GM18870 (cell line): Measurements from ENCODE around the gene GRIK1.

Experiments
- ATAC-seq: cut with Tn5 transposase; IDR thresholded peaks from one replicate; pipeline ENCODE4 v1.9.1; 2021; ENCODE audit warnings: moderate library complexity; ENCODE audit not compliant: unreplicated experiment

Gene GRIK1

DNA sequence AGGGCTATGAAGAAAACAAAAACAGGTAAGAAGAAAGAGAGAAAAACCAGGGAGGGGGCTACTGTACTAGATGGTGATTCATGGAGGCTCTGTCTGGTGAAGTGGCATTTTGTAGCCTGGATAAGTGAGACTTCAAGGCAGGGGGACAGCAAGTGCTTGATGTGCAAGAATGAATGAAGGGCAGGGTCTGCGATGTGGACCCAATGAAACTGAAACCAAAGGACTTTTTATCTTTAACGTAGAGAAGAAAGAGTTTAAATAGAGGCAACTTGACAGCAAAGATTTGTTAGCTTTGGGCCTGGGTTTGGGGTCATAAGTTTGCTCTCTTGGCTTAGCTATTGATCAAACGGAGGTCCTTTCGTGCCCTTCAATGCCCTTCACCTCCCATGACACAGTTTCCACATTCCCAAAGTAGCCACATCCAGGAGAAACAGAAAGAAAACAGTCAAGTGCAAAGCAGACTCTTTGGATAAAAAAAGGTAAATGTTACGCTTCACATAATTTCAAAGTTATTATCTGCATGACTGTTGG is 291.0 kb downstream of the GRIK1 start:
- ATAC-seq = no peak

DNA sequence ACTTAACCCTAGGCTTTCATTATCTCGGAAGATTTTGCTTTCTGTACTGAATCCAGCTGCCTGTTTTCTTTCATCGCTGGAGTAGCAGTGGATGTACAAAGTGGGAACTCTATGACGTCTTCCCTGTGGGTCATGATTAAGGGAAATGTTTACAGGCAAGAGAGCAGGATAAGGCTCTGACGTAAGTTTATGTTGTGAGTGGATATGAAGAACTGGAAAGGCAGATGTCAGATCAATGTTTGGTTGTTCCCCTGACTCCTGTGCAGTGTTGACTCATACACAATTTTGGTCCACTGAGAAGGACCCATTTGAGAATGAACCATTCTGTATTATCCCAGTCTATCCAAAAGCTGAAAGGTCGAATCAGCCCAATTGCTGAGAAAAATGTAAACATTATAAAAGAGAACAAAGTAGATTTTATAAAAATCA is 292.4 kb downstream of the GRIK1 start:
- ATAC-seq = no peak

DNA sequence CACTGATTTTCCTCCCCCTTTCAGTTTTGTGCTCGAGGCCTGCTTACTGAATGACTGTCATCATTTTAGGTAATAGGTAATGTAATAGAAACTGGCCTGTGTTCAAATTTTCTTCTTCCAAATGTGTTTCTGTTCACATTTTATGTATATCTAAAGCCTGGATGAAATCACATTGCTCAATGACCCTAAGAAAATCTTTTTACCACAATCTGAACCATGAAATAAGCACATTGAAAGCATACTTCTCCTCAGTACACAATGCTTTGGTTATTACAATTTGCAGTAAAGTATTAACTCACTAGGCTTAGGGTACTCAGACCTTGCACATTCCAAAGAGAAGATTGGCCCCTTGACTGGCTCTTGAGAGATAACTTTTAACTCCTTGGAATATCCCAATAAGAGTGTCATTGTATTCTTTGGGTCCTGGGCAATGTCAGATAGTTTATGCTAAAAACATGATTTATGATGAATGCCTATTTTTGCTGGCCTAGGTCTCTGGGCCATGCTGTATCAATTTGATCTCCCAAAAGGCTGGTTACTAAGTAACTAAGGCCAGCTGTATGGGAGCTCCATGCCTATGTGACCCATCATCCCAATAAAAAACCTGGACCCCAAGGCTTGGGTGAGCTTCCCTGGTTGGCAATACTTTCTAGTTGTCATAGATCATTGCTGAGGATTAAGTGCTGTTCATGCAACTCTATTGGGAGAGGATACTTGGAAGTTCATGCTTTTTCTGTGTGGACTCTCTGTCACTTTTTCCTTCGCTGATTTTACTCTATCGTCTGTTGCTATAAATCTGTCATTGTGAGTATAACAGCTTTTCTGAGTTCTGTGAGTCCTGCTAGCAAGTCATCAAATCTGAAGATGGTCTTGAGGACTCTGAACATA is 293.9 kb downstream of the GRIK1 start:
- no peak for ATAC-seq

DNA sequence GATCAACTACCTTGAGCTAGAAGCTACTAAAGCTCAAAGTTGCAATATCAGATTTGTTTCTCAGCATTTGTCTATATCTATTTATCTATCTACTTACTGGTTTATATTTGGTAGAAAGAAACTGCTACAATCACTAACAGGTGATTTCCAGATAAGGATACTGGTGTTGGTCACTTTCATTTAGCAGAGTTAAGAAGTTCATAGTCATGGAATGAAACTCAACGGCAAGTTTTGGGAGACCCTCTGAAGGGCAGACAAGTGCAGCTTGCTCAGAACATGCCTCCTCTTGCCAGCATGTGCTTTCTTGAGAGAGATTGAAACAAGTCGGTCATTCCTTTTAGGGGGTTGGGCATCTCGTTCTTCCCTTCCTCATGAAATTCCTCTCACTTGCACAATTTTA is 296.5 kb downstream of the GRIK1 start:
- no peak for ATAC-seq

DNA sequence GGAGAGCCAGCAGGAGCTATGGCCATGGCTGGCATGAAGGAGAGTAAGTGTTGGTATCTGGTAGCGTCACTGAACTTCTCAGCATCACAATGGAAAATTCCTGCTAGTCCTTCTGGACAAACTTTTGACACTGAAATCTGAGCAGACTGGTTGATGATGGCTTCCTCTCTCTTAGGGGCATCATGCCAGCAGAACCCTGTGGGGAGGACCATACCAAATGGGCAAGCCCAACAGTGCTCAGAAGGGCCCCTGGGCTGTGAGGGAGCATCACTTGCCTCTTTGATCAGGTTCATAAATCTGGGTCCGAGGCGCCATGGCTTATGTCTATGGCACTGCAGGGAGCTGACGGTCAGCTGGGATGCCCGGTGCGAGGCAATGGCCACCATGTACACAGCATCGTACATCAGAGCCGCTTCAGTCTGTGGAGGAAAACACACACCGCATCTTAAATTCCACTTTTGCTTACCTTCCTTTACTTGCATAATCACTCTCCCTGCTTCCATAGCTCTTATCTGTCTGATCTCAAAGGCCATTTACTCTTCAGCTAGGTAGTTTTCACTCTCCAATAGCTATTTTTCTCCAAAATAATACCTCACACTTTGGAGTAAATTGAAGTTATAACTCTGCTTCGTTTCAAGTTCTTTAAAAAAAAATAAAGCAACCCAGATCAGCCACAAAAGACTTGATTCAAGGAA is 297.1 kb downstream of the GRIK1 start:
- no peak for ATAC-seq

DNA sequence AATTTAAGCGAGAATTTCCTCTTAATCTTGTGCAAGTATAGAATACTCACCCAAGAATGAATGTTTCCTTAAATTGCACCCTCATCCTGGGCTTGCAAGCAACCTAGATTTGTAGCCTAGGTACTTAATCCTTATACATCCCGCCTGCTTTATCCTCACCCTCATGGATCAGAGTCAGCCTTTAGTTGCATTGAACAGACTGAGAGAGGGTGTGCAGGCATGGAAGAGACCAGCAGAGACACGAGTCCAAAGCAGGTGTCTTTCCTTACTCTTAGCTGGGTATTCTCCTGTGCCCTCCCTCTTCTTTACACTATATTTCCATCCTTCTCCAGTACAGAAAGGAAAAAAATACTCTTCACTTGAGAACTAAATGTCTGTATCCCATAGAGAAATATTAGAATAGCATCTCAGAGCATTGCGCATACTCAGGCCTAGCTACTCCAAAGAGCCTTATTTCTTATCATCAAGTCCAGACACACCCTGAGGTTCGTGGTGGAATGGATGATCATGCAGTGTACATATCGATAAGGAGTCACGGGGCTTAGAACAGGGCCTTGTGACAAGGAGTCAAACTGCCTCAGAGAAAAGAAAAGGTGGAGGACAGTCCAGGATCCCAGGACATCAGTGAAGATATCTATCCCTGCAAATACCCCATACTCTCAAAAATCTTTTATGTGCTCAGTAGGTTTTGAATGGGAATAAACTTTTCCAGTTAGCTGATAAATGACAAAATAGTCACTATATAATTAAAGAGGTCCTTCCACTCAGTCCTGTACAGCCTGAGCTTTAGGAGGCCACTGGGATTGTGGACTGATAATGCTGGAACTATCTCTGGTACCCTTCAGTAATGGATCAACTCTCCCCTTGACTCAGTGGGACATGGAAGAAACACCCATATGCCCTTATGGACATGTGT is 297.9 kb downstream of the GRIK1 start:
- ATAC-seq = no peak

DNA sequence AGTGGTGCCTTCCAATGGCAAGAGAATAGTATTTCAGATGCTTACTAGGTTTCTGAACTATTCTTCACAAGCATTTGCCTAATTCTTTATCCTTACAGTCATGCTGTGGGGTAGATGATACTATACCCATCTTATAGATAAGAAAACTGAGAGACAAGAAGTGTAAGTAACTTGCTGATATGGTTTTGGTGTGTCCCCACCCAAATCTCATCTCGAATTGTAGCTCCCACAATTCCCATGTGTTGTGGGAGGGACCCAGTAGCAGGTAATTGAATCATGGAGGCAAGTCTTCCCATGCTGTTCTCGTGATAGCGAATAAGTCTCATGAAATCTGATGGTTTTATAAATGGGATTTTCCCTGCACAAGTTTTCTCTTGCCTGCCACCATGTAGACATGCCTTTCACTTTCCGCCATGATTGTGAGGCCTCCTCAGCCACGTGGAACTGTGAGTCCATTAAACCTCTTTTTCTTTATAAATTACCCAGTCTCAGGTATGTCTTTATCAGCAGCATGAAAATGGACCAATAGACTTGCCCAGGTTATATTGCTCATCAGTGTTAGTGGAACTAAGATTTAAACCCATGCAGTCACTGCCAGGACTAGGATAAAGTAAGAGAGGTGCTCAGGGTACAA is 298.7 kb downstream of the GRIK1 start:
- ATAC-seq = no peak

DNA sequence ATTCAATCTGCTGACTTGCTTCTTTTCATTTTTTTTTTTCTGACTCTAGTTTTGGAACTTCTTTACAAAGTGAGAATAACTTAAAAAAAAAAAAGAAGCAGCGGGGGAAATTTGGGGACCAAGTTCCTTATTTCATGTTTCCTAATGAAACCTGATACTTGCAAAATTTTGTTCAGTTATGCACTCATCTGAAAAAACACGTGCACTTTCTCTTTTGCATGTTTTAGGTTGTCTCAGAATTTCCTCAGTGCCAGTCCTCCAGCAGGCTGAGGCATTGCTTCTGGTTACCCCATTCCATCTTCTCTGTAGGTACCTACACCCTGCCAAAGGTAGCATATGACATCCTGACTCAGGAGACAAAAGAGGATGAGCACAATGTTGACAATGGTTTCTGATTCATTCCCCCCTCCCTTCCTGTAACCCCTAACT is 299.7 kb downstream of the GRIK1 start:
- peak; percentile 49 for ATAC-seq

DNA sequence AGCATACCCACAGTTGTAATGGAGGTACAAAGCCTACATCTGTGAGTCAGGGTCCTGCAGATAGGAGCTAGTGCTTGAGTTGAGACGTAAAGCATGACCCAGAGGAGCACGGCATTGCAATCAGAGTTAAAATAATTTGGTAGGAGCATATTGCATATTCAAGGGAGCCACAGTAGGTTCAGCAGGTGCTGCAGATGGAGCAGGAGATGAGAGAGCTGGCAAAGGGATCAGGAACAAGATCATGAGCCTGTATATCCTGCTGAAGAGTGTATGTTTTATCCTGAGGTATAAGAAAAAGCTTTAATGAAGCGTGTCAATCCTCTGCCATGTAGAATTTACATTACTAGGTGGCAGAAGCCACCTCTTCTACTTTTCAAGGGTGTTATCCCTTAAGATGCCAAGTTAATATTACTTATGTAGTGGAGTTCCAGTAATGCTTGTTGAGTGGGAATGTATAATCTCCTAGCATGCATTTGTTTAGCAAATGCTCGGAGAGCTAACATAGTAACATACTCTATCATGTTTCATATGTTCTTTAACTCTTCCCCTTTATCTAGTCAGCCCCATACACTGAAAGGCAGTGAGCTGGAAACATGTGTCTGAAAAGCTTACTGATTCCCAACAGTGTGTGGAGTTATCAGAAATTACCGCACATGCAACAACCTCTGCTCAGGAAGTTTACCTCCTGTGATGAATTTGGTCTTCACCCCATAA is 300.3 kb downstream of the GRIK1 start:
- peak; percentile 33 for ATAC-seq

DNA sequence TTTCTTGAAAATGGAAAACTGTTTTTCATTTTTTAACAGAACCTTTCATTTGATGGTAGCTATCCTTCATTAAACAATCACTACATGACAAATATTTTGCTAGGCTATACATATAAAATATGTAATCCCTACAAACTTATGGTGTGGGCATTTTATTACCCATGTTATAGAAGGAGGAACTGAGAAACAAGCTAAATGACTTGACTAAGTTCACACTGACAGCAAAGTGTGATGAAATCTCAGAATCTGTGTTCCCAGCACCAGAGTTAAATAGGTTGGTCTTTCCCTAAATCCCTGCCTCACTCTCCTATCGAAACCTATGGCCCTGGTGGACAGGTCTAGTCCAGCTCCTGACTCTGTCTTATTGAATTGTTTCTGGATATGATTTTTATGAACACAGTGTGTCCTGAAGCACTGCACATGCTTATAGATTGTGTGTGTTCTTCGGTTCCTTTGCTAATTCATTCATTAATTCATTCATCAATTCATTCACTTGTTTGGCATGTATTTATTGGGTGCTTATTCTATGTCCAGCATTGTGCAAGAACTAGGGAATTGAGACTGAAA is 301.0 kb downstream of the GRIK1 start:
- peak; percentile 42 for ATAC-seq

DNA sequence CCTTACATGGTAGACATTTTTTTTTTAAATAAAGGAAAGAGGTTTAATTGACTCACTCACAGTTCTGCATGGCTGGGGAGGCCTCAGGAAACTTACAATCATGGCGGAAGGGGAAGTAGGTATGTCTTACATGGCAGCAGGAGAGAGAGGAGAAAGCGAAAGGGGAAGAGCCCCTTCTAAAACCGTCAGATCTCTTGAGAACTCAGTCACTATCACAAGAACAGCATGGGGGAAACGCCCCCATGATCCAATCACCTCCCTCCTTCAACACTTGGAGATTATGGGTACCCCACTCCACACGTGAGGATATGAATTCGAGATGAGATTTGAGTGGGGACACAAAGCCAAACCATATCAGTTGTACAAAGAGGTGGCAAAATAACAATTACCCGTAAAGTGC is 301.7 kb downstream of the GRIK1 start:
- no peak for ATAC-seq

DNA sequence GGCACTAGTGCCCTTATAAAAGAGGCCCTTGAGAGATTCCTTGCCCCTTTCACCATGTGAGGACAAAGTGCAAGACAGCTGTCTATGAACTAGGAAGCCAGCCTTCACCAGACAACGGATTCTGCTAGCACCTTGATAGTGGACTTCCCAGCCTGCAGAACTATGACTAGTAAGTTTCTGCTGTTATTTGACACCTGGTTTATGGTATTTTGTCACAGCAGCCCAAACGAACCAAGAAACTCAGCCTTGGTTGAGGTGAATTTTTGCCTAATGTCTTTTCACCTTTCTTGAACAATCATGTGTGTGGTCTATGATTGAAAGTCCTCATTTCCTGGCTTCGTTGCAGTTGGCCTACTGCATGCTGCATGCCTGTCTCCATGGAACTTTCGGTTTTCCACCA is 302.2 kb downstream of the GRIK1 start:
- no peak for ATAC-seq

DNA sequence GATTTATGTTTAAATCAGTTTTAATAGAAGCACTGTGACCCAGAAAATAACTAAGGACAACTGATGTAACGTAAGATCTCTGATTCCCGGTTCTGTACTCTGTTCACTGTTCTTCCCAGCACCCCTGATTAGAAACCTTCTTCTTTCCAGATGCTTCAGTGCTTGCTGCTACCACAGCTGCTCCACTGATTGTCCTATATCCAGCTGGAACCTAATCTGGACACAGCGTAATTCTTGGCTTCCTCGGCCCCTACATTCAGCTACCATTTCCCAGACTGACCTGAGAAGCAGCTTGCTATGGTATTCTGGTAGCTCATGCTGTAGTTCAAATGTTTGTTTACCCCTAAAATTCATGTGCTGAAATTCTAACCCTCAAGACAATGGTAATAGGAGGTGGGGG is 302.7 kb downstream of the GRIK1 start:
- no peak for ATAC-seq

DNA sequence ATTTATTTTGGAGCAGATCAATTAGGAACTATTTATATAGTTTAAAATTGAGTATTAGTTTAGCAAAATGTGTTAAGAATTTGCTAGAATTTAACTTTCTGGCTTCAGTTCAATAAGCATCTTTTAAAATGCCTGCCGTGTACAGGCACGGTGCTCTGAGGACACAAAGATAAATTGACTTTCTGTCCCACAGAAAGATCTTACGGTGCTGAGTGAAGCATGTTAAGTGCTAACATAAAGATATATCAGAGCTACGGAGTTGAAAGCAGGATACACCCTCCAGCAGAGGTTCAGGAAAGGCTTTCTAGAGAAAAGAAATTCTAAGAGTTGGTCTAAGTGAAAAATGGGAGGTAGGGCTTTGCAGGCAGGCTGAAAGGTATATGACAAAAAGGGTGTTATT is 305.4 kb downstream of the GRIK1 start:
- ATAC-seq = no peak

DNA sequence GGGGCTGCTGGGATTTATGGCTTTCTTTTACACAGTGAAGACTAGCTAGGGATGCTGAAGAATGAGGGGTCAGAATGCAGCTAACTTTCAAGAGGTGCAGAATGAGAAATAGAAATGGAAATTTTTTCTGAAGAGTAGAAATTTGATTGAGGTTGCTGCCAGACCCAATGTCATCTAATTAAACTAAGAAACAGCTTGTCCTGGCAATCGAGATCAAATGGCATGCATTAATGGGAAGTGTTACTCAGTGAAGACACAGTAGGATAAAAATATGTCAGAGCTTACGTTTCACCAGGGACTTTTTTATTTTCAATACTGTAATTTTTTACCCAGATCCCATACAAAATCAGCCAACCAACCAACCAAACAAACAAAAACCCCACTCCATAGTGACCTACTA is 306.0 kb downstream of the GRIK1 start:
- ATAC-seq = no peak

DNA sequence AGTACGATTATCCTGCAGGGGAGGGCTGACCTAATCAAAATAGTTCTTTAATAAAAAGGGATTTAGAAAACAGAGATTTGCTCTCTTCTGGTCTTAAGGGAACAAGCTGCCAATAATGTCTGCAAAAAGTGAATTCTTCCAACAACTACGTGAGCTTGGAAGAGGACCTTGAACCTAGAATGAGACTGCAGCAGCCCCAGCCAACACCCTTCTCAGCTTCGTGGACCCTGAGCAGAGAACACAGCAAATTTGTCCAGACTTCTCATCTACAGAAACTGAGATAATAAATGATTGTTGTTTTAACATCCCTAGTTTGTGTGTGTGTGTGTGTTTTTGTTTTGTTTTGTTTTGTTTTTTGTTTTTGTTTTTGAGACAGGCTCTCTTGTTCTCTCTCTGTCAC is 309.4 kb downstream of the GRIK1 start:
- ATAC-seq = no peak

DNA sequence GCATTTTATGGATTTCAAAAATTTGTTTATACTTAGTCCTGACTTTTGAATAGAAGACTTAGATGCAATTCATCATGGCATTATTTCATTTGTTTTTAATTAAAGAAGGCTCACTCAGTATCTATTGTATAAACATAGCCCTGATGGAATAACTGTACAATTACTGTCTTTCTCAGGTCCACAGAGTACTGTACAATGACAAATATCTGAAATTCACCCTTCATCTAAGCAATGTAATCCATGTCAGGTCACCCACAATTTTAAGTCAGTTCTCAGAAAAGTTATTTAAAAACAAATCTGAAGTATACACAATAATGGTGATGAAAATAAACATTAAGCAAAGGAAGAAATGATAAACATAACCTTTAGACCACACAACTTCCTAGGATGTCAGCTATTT is 311.9 kb downstream of the GRIK1 start:
- no peak for ATAC-seq

DNA sequence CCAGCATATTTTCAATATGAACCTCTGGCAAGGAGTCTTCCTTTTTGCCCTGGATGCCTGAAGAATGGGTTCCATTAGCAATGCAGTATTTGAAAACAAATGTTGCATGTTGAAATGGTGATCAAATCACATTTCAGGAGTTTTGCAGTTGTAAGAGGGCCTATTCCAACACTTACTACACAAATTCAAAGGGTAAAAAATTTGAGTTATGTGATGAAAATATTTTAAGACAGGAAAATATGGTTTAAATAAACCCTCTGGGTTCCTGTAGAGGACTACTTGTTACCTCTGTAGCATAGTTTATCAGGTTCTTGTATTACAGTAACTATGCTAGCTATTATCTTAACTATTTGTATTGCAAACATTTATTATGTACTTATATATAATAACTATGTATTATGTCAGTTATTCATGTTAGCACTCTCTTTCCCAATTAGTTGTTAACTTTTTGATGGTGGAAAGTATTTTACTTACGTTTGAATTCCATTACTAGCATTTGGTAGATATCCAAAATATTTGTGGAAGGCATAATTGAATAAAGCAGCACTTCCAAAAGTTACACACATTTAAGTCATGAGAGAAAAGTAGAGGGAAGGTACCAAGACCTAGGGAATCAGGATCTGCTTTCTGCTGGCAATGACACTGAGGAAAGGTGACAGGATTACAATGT is 312.9 kb downstream of the GRIK1 start:
- ATAC-seq = no peak

DNA sequence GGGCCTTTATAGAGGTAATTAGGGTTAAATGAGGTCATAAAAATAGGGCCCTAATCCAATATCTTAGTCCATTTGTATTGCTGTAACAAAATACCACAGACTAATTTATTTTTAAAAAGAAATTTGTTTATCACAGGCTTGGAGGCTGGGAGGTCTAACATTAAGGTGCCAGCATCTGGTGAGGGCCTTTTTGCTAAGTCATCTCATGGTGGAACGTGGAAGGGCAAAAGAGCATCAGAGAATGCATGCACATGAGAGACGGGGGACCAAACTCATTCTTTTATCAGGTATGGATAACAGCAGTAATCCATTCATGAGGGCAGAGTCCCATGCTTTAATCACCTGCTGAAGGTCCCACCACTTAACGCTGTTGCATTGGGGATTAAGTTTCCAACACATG is 313.8 kb downstream of the GRIK1 start:
- ATAC-seq = no peak
